Parathyroid adenoma (tissue), 2 donors: ENCODE results near the gene HDGFL3.

Experiments used
- H2AFZ ChIP-seq: fragments of 300-600 bp; sonication (generic); one replicate; pipeline ENCODE4 v1.7.0; 2017; ENCODE audit warnings: antibody characterized with exemption, mild to moderate bottlenecking
- H3K27ac ChIP-seq: fragments of 300-600 bp; sonication (generic); one replicate; pipeline ENCODE4 v1.7.0; 2017
- H3K27me3 ChIP-seq: fragments of 300-600 bp; sonication (generic); one replicate; pipeline ENCODE4 v1.7.0; 2017; ENCODE audit warnings: low read length; ENCODE audit not compliant: control insufficient read depth, insufficient read depth
- H3K36me3 ChIP-seq: fragments of 300-600 bp; sonication (generic); one replicate; pipeline ENCODE4 v1.7.0; 2017; ENCODE audit warnings: low read length; ENCODE audit not compliant: control insufficient read depth, insufficient read depth
- H3K4me1 ChIP-seq: fragments of 300-600 bp; sonication (generic); one replicate; pipeline ENCODE4 v1.7.0; 2017; ENCODE audit warnings: control low read depth
- H3K4me2 ChIP-seq: fragments of 300-600 bp; sonication (generic); one replicate; pipeline ENCODE4 v1.7.0; 2017; ENCODE audit warnings: low read length
- H3K4me3 ChIP-seq: fragments of 300-600 bp; sonication (generic); one replicate; pipeline ENCODE4 v1.7.0; 2017; ENCODE audit warnings: low read depth, low read length
- H3K79me2 ChIP-seq: fragments of 300-600 bp; sonication (generic); one replicate; pipeline ENCODE4 v1.7.0; 2017; ENCODE audit warnings: control low read depth
- H3K9ac ChIP-seq: fragments of 300-600 bp; sonication (generic); one replicate; pipeline ENCODE4 v1.7.0; 2017; ENCODE audit warnings: mild to moderate bottlenecking
- H3K9me3 ChIP-seq: fragments of 300-600 bp; sonication (generic); one replicate; pipeline ENCODE4 v1.7.0; 2017; ENCODE audit warnings: low read length; ENCODE audit not compliant: control insufficient read depth
- CTCF ChIP-seq: fragments of 300-600 bp; sonication (generic); IDR thresholded peaks from one replicate; pipeline ENCODE4 v1.7.0; 2017; ENCODE audit warnings: antibody characterized with exemption, mild to moderate bottlenecking
- donor health status: primary hyperparathyroidism.

Gene HDGFL3

GRCh38 chr15:83164771-83165404, 42.7 kb downstream of the HDGFL3 start:
- H3K9me3 ChIP-seq: no peaks in the 10 kb centered on the region
- no peak for TF ChIP-seq CTCF
- H3K9ac ChIP-seq: no peak overlapping the region
- no peak overlapping the region for H3K4me2 ChIP-seq
- no peak overlapping the region for H3K4me3 ChIP-seq
- peaks cover 14% of the 10 kb centered on the region for H3K79me2 ChIP-seq
- H3K27me3 ChIP-seq: no peaks in the 10 kb centered on the region
- no peak overlapping the region for H2AFZ ChIP-seq
- no peaks in the 10 kb centered on the region for H3K4me1 ChIP-seq
- no peak overlapping the region for H3K27ac ChIP-seq
- no peaks in the 10 kb centered on the region for H3K36me3 ChIP-seq

GRCh38 chr15:83164111-83164770, 43.4 kb downstream of the HDGFL3 start:
- H3K36me3 ChIP-seq: no peaks in the 10 kb centered on the region
- no peaks in the 10 kb centered on the region for H3K27me3 ChIP-seq
- peaks cover 10% of the 10 kb centered on the region for H3K79me2 ChIP-seq
- no peak overlapping the region for H3K4me3 ChIP-seq
- H3K9me3 ChIP-seq: no peaks in the 10 kb centered on the region
- H3K4me1 ChIP-seq: no peaks in the 10 kb centered on the region
- no peak overlapping the region for H3K4me2 ChIP-seq
- no peak overlapping the region for H2AFZ ChIP-seq
- no peak for TF ChIP-seq CTCF
- no peak overlapping the region for H3K27ac ChIP-seq
- H3K9ac ChIP-seq: no peak overlapping the region

GRCh38 chr15:83163032-83163431, 44.6 kb downstream of the HDGFL3 start:
- H3K4me1 ChIP-seq: no peaks in the 10 kb centered on the region
- no peaks in the 10 kb centered on the region for H3K9me3 ChIP-seq
- H3K36me3 ChIP-seq: no peaks in the 10 kb centered on the region
- H2AFZ ChIP-seq: no peak overlapping the region
- no peaks in the 10 kb centered on the region for H3K27me3 ChIP-seq
- H3K9ac ChIP-seq: no peak overlapping the region
- no peak overlapping the region for H3K4me2 ChIP-seq
- peaks cover 8% of the 10 kb centered on the region for H3K79me2 ChIP-seq
- no peak for TF ChIP-seq CTCF
- H3K4me3 ChIP-seq: no peak overlapping the region
- no peak overlapping the region for H3K27ac ChIP-seq

GRCh38 chr15:83160741-83161140, 46.9 kb downstream of the HDGFL3 start:
- H3K36me3 ChIP-seq: no peaks in the 10 kb centered on the region
- H3K9me3 ChIP-seq: no peaks in the 10 kb centered on the region
- H3K79me2 ChIP-seq: peaks cover 2% of the 10 kb centered on the region
- H3K27ac ChIP-seq: no peak overlapping the region
- no peaks in the 10 kb centered on the region for H3K27me3 ChIP-seq
- H2AFZ ChIP-seq: no peak overlapping the region
- no peak overlapping the region for H3K4me3 ChIP-seq
- no peak overlapping the region for H3K4me2 ChIP-seq
- no peaks in the 10 kb centered on the region for H3K4me1 ChIP-seq
- H3K9ac ChIP-seq: no peak overlapping the region
- no peak for TF ChIP-seq CTCF

GRCh38 chr15:83158393-83158792, 49.2 kb downstream of the HDGFL3 start:
- Histone ChIP-seq H2AFZ (no peak overlapping the region), H3K27me3 (no peaks in the 10 kb centered on the region), H3K4me2 (no peak overlapping the region), H3K27ac (no peak overlapping the region), H3K9ac (no peak overlapping the region), H3K9me3 (no peaks in the 10 kb centered on the region), H3K36me3 (no peaks in the 10 kb centered on the region), H3K4me1 (no peaks in the 10 kb centered on the region), H3K79me2 (no peaks in the 10 kb centered on the region), H3K4me3 (no peak overlapping the region)
- no peak for TF ChIP-seq CTCF
